Parathyroid adenoma (tissue), 2 donors: ENCODE results near the gene OR51E1.

Experiments
- H2AFZ ChIP-seq: fragments of 300-600 bp; sonication (generic); one replicate; pipeline ENCODE4 v1.7.0; 2017; ENCODE audit warnings: antibody characterized with exemption, mild to moderate bottlenecking
- H3K27ac ChIP-seq: fragments of 300-600 bp; sonication (generic); one replicate; pipeline ENCODE4 v1.7.0; 2017
- H3K27me3 ChIP-seq: fragments of 300-600 bp; sonication (generic); one replicate; pipeline ENCODE4 v1.7.0; 2017; ENCODE audit warnings: low read length; ENCODE audit not compliant: control insufficient read depth, insufficient read depth
- H3K36me3 ChIP-seq: fragments of 300-600 bp; sonication (generic); one replicate; pipeline ENCODE4 v1.7.0; 2017; ENCODE audit warnings: low read length; ENCODE audit not compliant: control insufficient read depth, insufficient read depth
- H3K4me1 ChIP-seq: fragments of 300-600 bp; sonication (generic); one replicate; pipeline ENCODE4 v1.7.0; 2017; ENCODE audit warnings: control low read depth
- H3K4me2 ChIP-seq: fragments of 300-600 bp; sonication (generic); one replicate; pipeline ENCODE4 v1.7.0; 2017; ENCODE audit warnings: low read length
- H3K4me3 ChIP-seq: fragments of 300-600 bp; sonication (generic); one replicate; pipeline ENCODE4 v1.7.0; 2017; ENCODE audit warnings: low read depth, low read length
- H3K79me2 ChIP-seq: fragments of 300-600 bp; sonication (generic); one replicate; pipeline ENCODE4 v1.7.0; 2017; ENCODE audit warnings: control low read depth
- H3K9ac ChIP-seq: fragments of 300-600 bp; sonication (generic); one replicate; pipeline ENCODE4 v1.7.0; 2017; ENCODE audit warnings: mild to moderate bottlenecking
- H3K9me3 ChIP-seq: fragments of 300-600 bp; sonication (generic); one replicate; pipeline ENCODE4 v1.7.0; 2017; ENCODE audit warnings: low read length; ENCODE audit not compliant: control insufficient read depth
- CTCF ChIP-seq: fragments of 300-600 bp; sonication (generic); IDR thresholded peaks from one replicate; pipeline ENCODE4 v1.7.0; 2017; ENCODE audit warnings: antibody characterized with exemption, mild to moderate bottlenecking
- donor health status: primary hyperparathyroidism.

Gene OR51E1

DNA sequence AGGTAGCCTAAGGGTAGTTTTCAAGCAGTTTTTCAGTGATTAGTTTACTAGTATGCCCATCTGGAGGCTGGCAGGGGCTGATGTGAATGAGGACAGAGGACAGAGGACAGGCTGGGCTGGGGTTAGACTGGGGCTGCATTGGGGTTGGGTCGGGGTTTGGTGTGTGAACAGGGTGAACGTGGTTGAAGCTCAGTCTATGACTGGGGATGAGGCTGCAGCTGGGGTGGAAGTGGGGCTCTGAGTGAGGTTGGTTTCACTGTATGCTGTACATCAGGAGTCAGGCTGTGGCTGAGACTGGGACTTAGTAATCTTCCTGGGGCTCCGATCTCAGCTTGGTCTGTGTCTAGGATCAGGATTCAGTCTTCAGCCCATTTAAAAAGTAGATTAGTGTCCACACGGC is 451 bp downstream of the OR51E1 start:
- H3K27ac ChIP-seq, result no peak overlapping the region
- H3K4me3 ChIP-seq, result no peak overlapping the region
- no peaks in the 10 kb centered on the region for H3K9me3 ChIP-seq
- no peaks in the 10 kb centered on the region for H3K79me2 ChIP-seq
- no peak overlapping the region for H3K9ac ChIP-seq
- H3K4me2 ChIP-seq, result no peak overlapping the region
- no peaks in the 10 kb centered on the region for H3K36me3 ChIP-seq
- no peak for TF ChIP-seq CTCF
- H3K27me3 ChIP-seq, result no peaks in the 10 kb centered on the region
- H2AFZ ChIP-seq, result no peak overlapping the region
- no peaks in the 10 kb centered on the region for H3K4me1 ChIP-seq

GRCh38 chr11:4645974-4646373 is 2.2 kb downstream of the OR51E1 start:
- Histone ChIP-seq H3K4me1 (no peaks in the 10 kb centered on the region), H3K36me3 (no peaks in the 10 kb centered on the region), H3K4me2 (no peak overlapping the region), H3K9me3 (no peaks in the 10 kb centered on the region), H2AFZ (no peak overlapping the region), H3K27ac (no peak overlapping the region), H3K9ac (no peak overlapping the region), H3K4me3 (no peak overlapping the region), H3K79me2 (no peaks in the 10 kb centered on the region), H3K27me3 (no peaks in the 10 kb centered on the region)
- TF ChIP-seq CTCF, result no peak

- Histone ChIP-seq H2AFZ (no peak overlapping the region), H3K4me3 (no peak overlapping the region), H3K9me3 (no peaks in the 10 kb centered on the region), H3K4me2 (no peak overlapping the region), H3K9ac (no peak overlapping the region), H3K36me3 (no peaks in the 10 kb centered on the region), H3K79me2 (no peaks in the 10 kb centered on the region), H3K4me1 (no peaks in the 10 kb centered on the region), H3K27ac (no peak overlapping the region), H3K27me3 (no peaks in the 10 kb centered on the region)
- no peak for TF ChIP-seq CTCF
These were observed 4.0 kb downstream of the OR51E1 start for GRCh38 chr11:4647766-4648165.

- Histone ChIP-seq H3K9me3 (no peaks in the 10 kb centered on the region), H3K4me1 (no peaks in the 10 kb centered on the region), H3K27me3 (no peaks in the 10 kb centered on the region), H3K79me2 (no peaks in the 10 kb centered on the region), H3K36me3 (no peaks in the 10 kb centered on the region), H3K9ac (no peak overlapping the region), H3K4me3 (no peak overlapping the region), H2AFZ (no peak overlapping the region), H3K27ac (no peak overlapping the region), H3K4me2 (no peak overlapping the region)
- TF ChIP-seq CTCF, result no peak
These were observed 11.0 kb downstream of the OR51E1 start for GRCh38 chr11:4654635-4655369.
